SK-N-MC (cell line): ENCODE results near the gene ANKLE1.

Source experiments
- EZH2 ChIP-seq: fragments of 200-600 bp; sonication (generic); IDR thresholded peaks from one replicate; pipeline ENCODE4 v1.6.1; 2017; ENCODE audit warnings: antibody characterized with exemption
- POLR2AphosphoS5 ChIP-seq: IDR thresholded peaks from 2 replicates; pipeline ENCODE4 v1.6.1; 2012; ENCODE audit warnings: mild to moderate bottlenecking, low read depth, low read length, borderline replicate concordance

GRCh38 chr19:17286263-17286662 is 4.6 kb downstream of the ANKLE1 start:
- TF ChIP-seq POLR2AphosphoS5 (no peak), EZH2 (no peak)
